Smooth muscle cell (in vitro differentiated cells): ENCODE results near the gene RAPGEF2. TPM values are rescaled to one million over a fixed set of nuclear protein-coding genes. Genes with fewer than 3 reads are reported as not detected.

Source experiments
- DNase-seq: peaks from one replicate; lab custom pipeline; 2025; ENCODE audit not compliant: unreplicated experiment; lab: John Stamatoyannopoulos, UW
- H2AFZ ChIP-seq: fragments of 200-600 bp; sonication (generic); 2 replicates; pipeline ENCODE4 v1.6.0; 2016; ENCODE audit warnings: antibody characterized with exemption, low read depth, mild to moderate bottlenecking
- H3F3A ChIP-seq: fragments of 200-600 bp; sonication (generic); 2 replicates; pipeline ENCODE4 v1.6.0; 2017; ENCODE audit warnings: antibody characterized with exemption, low read depth
- H3K27ac ChIP-seq: fragments of 200-600 bp; sonication (generic); 2 replicates; pipeline ENCODE4 v1.5.1; 2016; ENCODE audit warnings: low read depth, mild to moderate bottlenecking
- H3K27me3 ChIP-seq: fragments of 200-600 bp; sonication (generic); 2 replicates; pipeline ENCODE4 v1.6.1; 2016; ENCODE audit warnings: low read depth, mild to moderate bottlenecking
- H3K36me3 ChIP-seq: fragments of 200-600 bp; sonication (generic); 2 replicates; pipeline ENCODE4 v1.5.1; 2016; ENCODE audit warnings: low read depth
- H3K4me1 ChIP-seq: fragments of 200-600 bp; sonication (generic); 2 replicates; pipeline ENCODE4 v1.5.1; 2016; ENCODE audit warnings: low read depth
- H3K4me2 ChIP-seq: fragments of 200-600 bp; sonication (generic); 2 replicates; pipeline ENCODE4 v1.6.0; 2016; ENCODE audit warnings: mild to moderate bottlenecking
- H3K4me3 ChIP-seq: fragments of 200-600 bp; sonication (generic); 2 replicates; pipeline ENCODE4 v1.5.1; 2016; ENCODE audit warnings: mild to moderate bottlenecking
- H3K79me2 ChIP-seq: fragments of 200-600 bp; sonication (generic); 2 replicates; pipeline ENCODE4 v1.6.0; 2016; ENCODE audit warnings: low read depth, mild to moderate bottlenecking
- H3K9ac ChIP-seq: fragments of 200-600 bp; sonication (generic); 2 replicates; pipeline ENCODE4 v1.6.0; 2016; ENCODE audit warnings: low read depth
- H3K9me3 ChIP-seq: fragments of 200-600 bp; sonication (generic); replicated peaks from 2 replicates; pipeline ENCODE4 v1.5.1; 2016; ENCODE audit warnings: low read depth
- H4K20me1 ChIP-seq: fragments of 200-600 bp; sonication (generic); 2 replicates; pipeline ENCODE4 v1.6.0; 2016; ENCODE audit warnings: low read depth
- WGBS: methylation state at CpG from one replicate; pipeline ENCODE4 v1.1.7; 2016; ENCODE audit warnings: low lambda C conversion rate; 5-methylcytosine and 5-hydroxymethylcytosine counted together
- polyA plus RNA-seq: library from polyadenylated mRNA; unstranded; fragments of >200 nt; fragmentation: Nextera tagmentation; extraction: Ambion mirVana; gene quantifications from 2 replicates; pipeline ENCODE4 v1.2.1, GENCODE V29; 2016
- total RNA-seq: library from RNA; depleted of rRNA; stranded (reverse); fragments of >200 nt; gene quantifications from 2 replicates; pipeline ENCODE4 v1.2.3, GENCODE V29; 2014
- TF ChIP-seq, protein P1 (sequence below): fragments of 200-600 bp; sonication (generic); IDR thresholded peaks from 2 replicates; pipeline ENCODE4 v1.5.1; 2017; ENCODE audit warnings: borderline replicate concordance, mild to moderate bottlenecking, antibody characterized with exemption; ENCODE audit not compliant: insufficient read depth, poor library complexity, severe bottlenecking

RAPGEF2 gene
- total and polyA plus RNA-seq, 2 experiments from 2014 or later = 7.4 to 44.7 TPM

DNA sequence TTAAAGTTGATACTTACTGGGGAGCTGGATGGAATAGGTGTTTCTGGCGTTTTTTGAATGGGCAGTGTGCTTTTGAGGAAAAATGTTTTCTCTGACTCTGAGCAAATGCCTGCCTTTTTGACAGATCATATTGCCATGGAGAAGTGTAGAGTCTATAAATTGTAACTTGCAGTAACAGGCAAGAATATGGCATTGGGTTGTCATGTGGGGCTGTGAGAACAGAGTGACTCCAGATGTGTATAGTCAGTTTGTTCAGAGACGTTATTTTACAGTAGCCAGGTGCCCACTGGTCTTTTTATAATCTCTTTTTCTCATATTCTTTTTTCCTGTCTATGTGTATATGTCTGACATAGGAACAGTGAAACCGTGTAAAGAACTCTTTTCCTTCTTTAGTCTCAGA, 40.8 kb downstream of the RAPGEF2 start:
- Histone ChIP-seq H3K9ac (no peak overlapping the region), H3F3A (no peaks in the 10 kb centered on the region), H3K4me3 (no peak overlapping the region), H3K4me2 (no peak overlapping the region), H3K4me1 (no peaks in the 10 kb centered on the region), H2AFZ (no peak overlapping the region), H3K27ac (no peak overlapping the region), H3K36me3 (no peaks in the 10 kb centered on the region), H3K27me3 (no peaks in the 10 kb centered on the region), H4K20me1 (peaks cover 99% of the 10 kb centered on the region), H3K79me2 (peaks cover 96% of the 10 kb centered on the region), H3K9me3 (no peaks in the 10 kb centered on the region)
- 88% methylated on average over 3 of the region's 3 CpGs for WGBS
- TF ChIP-seq, protein P1, sequence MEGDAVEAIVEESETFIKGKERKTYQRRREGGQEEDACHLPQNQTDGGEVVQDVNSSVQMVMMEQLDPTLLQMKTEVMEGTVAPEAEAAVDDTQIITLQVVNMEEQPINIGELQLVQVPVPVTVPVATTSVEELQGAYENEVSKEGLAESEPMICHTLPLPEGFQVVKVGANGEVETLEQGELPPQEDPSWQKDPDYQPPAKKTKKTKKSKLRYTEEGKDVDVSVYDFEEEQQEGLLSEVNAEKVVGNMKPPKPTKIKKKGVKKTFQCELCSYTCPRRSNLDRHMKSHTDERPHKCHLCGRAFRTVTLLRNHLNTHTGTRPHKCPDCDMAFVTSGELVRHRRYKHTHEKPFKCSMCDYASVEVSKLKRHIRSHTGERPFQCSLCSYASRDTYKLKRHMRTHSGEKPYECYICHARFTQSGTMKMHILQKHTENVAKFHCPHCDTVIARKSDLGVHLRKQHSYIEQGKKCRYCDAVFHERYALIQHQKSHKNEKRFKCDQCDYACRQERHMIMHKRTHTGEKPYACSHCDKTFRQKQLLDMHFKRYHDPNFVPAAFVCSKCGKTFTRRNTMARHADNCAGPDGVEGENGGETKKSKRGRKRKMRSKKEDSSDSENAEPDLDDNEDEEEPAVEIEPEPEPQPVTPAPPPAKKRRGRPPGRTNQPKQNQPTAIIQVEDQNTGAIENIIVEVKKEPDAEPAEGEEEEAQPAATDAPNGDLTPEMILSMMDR = no peak
- no peak for DNase-seq

DNA sequence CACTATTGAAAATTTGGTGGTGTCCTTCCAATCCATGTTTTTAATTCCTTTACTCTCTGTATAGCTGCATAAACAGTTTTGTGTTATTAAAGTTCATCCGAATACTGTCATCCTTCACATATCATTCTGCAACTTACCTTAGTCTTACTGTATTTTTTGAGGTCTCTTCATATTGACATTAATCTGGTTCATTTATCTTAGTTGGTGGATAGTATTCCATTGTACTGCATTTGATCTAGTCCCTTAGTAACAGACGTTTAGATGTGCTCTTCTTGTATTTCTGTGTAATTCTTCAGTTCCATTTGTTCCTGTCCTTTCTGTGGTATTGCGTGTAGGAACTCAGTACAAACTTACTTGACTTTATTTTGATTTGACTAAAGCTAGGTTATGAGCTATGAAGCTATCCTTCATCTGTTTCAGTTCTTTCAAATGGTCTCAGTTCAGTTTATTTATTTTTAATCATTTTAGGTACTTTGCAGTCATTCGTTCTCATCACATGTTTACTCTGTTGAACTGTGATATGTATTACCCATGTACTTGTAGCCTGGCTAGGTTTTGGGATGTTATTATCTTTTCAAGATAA, 41.3 kb downstream of the RAPGEF2 start:
- 97% methylated on average over 4 of the region's 4 CpGs for WGBS
- H3K4me3 ChIP-seq = no peak overlapping the region
- H3K36me3 ChIP-seq = no peaks in the 10 kb centered on the region
- no peak overlapping the region for H3K27ac ChIP-seq
- no peaks in the 10 kb centered on the region for H3F3A ChIP-seq
- no peak overlapping the region for H3K4me2 ChIP-seq
- no peaks in the 10 kb centered on the region for H3K4me1 ChIP-seq
- no peak for DNase-seq
- H3K27me3 ChIP-seq = no peaks in the 10 kb centered on the region
- H2AFZ ChIP-seq = no peak overlapping the region
- TF ChIP-seq, protein P1 = no peak
- no peaks in the 10 kb centered on the region for H3K9me3 ChIP-seq
- no peak overlapping the region for H3K9ac ChIP-seq
- peaks cover 99% of the 10 kb centered on the region for H4K20me1 ChIP-seq
- peaks cover 96% of the 10 kb centered on the region for H3K79me2 ChIP-seq

DNA sequence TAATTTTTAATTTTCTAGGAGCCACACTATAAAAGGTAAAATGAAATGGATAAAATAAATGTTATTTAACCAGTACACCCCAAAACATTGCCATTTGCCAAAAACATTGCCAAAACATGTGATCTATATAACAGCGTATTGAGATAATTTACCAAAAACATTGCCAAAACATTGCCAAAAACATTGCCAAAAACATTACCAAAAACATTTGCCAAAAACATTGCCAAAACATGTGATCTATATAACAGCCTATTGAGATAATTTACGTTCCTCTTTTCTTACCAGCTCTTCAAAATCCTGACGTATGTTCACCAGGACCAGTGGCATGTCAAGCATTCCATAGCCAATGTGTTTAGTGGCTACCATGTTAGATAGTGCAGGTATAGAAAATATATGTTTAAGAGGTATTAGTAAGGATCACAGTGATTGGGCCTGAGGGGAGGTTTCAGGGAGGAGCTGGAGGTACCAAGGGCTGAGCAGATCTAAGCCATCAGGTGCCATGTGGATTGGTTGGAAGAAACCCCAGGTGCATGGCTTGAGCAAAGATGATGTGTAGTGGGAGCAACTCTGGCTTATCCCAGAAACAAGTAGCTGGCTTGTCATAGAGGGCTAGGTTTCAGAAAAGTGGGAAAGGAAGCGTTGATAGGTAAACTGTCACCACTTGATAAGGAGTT, 42.6 kb downstream of the RAPGEF2 start:
- Histone ChIP-seq H3K9me3 (no peaks in the 10 kb centered on the region), H2AFZ (no peak overlapping the region), H4K20me1 (peaks cover 99% of the 10 kb centered on the region), H3K27me3 (no peaks in the 10 kb centered on the region), H3K36me3 (no peaks in the 10 kb centered on the region), H3K9ac (no peak overlapping the region), H3K79me2 (peaks cover 95% of the 10 kb centered on the region), H3K4me3 (no peak overlapping the region), H3K27ac (no peak overlapping the region), H3K4me2 (no peak overlapping the region), H3K4me1 (no peaks in the 10 kb centered on the region), H3F3A (no peaks in the 10 kb centered on the region)
- TF ChIP-seq, protein P1 = no peak
- DNase-seq = no peak
- 97% methylated on average over 4 of the region's 4 CpGs for WGBS

DNA sequence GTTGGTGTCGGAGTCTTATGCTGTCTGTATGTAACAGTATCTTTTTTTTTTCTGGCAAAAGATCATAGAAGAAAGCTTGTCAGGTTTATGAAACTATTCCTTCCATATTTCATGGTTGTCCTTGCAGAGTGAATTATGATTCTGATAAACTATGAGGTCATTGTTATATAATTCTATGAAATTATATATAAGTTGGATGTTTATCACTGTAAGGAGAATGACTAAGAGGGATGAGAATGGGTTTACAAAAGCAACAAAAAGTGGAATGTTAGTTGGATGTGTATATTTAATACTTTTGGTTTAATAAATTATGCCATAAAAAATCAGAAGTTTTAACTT, 43.1 kb downstream of the RAPGEF2 start:
- H3K27me3 ChIP-seq = no peaks in the 10 kb centered on the region
- no peak overlapping the region for H3K27ac ChIP-seq
- no peaks in the 10 kb centered on the region for H3K4me1 ChIP-seq
- no peak overlapping the region for H3K4me3 ChIP-seq
- TF ChIP-seq, protein P1 = no peak
- DNase-seq = no peak
- H2AFZ ChIP-seq = no peak overlapping the region
- H3F3A ChIP-seq = no peaks in the 10 kb centered on the region
- H4K20me1 ChIP-seq = peaks cover 99% of the 10 kb centered on the region
- 97% methylated on average over 1 of the region's 1 CpG for WGBS
- no peak overlapping the region for H3K4me2 ChIP-seq
- no peak overlapping the region for H3K9ac ChIP-seq
- H3K79me2 ChIP-seq = peaks cover 95% of the 10 kb centered on the region
- no peaks in the 10 kb centered on the region for H3K9me3 ChIP-seq
- H3K36me3 ChIP-seq = no peaks in the 10 kb centered on the region
